ENCODE measurements around the gene ADCK2.

DNA sequence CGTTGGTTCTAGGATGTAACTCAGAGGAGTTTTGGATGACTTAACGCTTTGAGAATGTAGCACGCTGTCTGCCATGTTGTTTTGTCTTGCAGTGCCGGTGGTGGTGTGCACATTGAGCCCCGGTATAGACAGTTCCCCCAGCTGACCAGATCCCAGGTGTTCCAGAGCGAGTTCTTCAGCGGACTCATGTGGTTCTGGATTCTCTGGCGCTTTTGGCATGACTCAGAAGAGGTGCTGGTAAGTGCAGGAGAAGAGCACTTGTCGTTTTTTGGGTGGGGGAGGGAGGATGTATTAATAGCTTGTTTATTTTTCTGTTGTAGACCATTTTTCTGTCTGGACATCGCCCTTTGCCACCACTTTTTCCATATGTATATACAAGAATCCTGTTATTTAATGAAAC lies 30.0 kb downstream of the ADCK2 start:
- TF ChIP-seq, protein P1, sequence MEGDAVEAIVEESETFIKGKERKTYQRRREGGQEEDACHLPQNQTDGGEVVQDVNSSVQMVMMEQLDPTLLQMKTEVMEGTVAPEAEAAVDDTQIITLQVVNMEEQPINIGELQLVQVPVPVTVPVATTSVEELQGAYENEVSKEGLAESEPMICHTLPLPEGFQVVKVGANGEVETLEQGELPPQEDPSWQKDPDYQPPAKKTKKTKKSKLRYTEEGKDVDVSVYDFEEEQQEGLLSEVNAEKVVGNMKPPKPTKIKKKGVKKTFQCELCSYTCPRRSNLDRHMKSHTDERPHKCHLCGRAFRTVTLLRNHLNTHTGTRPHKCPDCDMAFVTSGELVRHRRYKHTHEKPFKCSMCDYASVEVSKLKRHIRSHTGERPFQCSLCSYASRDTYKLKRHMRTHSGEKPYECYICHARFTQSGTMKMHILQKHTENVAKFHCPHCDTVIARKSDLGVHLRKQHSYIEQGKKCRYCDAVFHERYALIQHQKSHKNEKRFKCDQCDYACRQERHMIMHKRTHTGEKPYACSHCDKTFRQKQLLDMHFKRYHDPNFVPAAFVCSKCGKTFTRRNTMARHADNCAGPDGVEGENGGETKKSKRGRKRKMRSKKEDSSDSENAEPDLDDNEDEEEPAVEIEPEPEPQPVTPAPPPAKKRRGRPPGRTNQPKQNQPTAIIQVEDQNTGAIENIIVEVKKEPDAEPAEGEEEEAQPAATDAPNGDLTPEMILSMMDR (IDR thresholded peaks at IDR 0.05): no peak
- no peak for TF ChIP-seq POLR2A (IDR thresholded peaks at IDR 0.05)
